H1 (cell line): ENCODE data around the gene ZNF677. TPM values are rescaled to one million over a fixed set of nuclear protein-coding genes. Genes with fewer than 3 reads are reported as not detected.
A peak's percentile ranks its signal among the peaks of the same experiment; 100 is the strongest.
"Not testable (repeated sequence)": the region's sequence is repeated elsewhere in the genome, so short reads cannot be mapped to it uniquely, and the experiment has no call there.

Experiments used
- CTCF ChIA-PET: fragments of 300-600 bp; sonication (Branson Sonifier 250); formaldehyde crosslinking; loops from one replicate; lab custom pipeline; 2021; ENCODE audit not compliant: partially characterized antibody; lab: Charles Lee
- POLR2A ChIA-PET: fragments of 300-600 bp; sonication (Branson Sonifier 250); formaldehyde crosslinking; loops from one replicate; lab custom pipeline; 2021; ENCODE audit warnings: inconsistent platforms; ENCODE audit not compliant: partially characterized antibody; lab: Charles Lee
- DNase-seq, 2 experiments: peaks; one replicate each; pipeline versions ENCODE4 v3.0.0 to v3.0.0-alpha.2; 2010 to 2022; ENCODE audit warnings: low spot score in 2 of 2, low read depth in 1 of 2, mixed read lengths in 1 of 2
- FAIRE-seq: peaks from 2 replicates; lab custom pipeline; 2011; peaks lifted over from hg19 to GRCh38; lab: Jason Lieb, UNC
- H2AFZ ChIP-seq: 2 replicates; pipeline ENCODE4 v1.8.1; 2012; ENCODE audit warnings: low read length, inconsistent platforms
- H2AK5ac ChIP-seq: 2 replicates; pipeline ENCODE4 v1.6.1; 2013; ENCODE audit warnings: low read depth, low read length
- H2BK120ac ChIP-seq: replicated peaks from 2 replicates; pipeline ENCODE3; 2013; ENCODE audit warnings: low read depth, low read length, inconsistent platforms
- H2BK12ac ChIP-seq: 2 replicates; pipeline ENCODE4 v1.6.1; 2013; ENCODE audit warnings: low read depth, low read length
- H2BK15ac ChIP-seq: 2 replicates; pipeline ENCODE4 v1.6.1; 2013; ENCODE audit warnings: low read length
- H2BK20ac ChIP-seq: 2 replicates; pipeline ENCODE4 v1.6.1; 2013; ENCODE audit warnings: low read length
- H2BK5ac ChIP-seq: 2 replicates; pipeline ENCODE4 v1.6.1; 2013; ENCODE audit warnings: low read depth, low read length
- H3K14ac ChIP-seq: 2 replicates; pipeline ENCODE4 v1.6.1; 2013; ENCODE audit warnings: inconsistent platforms; ENCODE audit not compliant: insufficient read length
- H3K18ac ChIP-seq: 2 replicates; pipeline ENCODE4 v1.6.1; 2013; ENCODE audit warnings: low read length; ENCODE audit errors: extremely low read depth
- H3K23ac ChIP-seq: 2 replicates; pipeline ENCODE4 v1.6.1; 2013; ENCODE audit warnings: inconsistent platforms; ENCODE audit not compliant: insufficient read length
- H3K23me2 ChIP-seq: 2 replicates; pipeline ENCODE4 v1.6.1; 2013; ENCODE audit warnings: low read depth, low read length
- H3K27ac ChIP-seq: 2 replicates; pipeline ENCODE4 v1.6.1; 2011; ENCODE audit warnings: low read depth, low read length, inconsistent platforms
- H3K27me3 ChIP-seq, 4 experiments: replicated peaks in 1 of 4; 1 replicate in 1 of 4; 2 replicates in 3 of 4; pipeline versions ENCODE4 v1.6.1 to v1.8.1; 2011 to 2013; ENCODE audit warnings: low read length in 3 of 4, mild to moderate bottlenecking in 3 of 4, inconsistent platforms in 2 of 4, mixed read lengths in 2 of 4, moderate library complexity in 1 of 4; ENCODE audit not compliant: control insufficient read depth in 3 of 4, insufficient read depth in 3 of 4; ENCODE audit errors: extremely low read depth in 1 of 4
- H3K36me3 ChIP-seq, 4 experiments: 2 replicates each; pipeline versions ENCODE4 v1.6.1 to v1.8.1; 2011 to 2013; ENCODE audit warnings: mild to moderate bottlenecking in 4 of 4, low read length in 3 of 4, moderate library complexity in 2 of 4, control low read depth in 1 of 4, inconsistent platforms in 1 of 4; ENCODE audit not compliant: insufficient read depth in 4 of 4, control insufficient read depth in 2 of 4
- H3K4ac ChIP-seq: replicated peaks from 2 replicates; pipeline ENCODE3; 2013; ENCODE audit warnings: low read length, low read depth, mixed read lengths, inconsistent platforms; ENCODE audit not compliant: insufficient read length
- H3K4me1 ChIP-seq, 4 experiments: replicated peaks in 1 of 4; 1 replicate in 1 of 4; 2 replicates in 3 of 4; pipeline versions ENCODE4 v1.6.1 to v1.8.1; 2011 to 2013; ENCODE audit warnings: low read length in 3 of 4, inconsistent platforms in 2 of 4, mixed read lengths in 1 of 4; ENCODE audit not compliant: insufficient read depth in 4 of 4, control insufficient read depth in 3 of 4
- H3K4me2 ChIP-seq, 2 experiments: 2 replicates each; pipeline versions ENCODE4 v1.6.1 to v1.8.1; 2011 to 2013; ENCODE audit warnings: low read depth in 2 of 2, low read length in 2 of 2, control low read depth in 1 of 2, inconsistent platforms in 1 of 2, mild to moderate bottlenecking in 1 of 2; ENCODE audit not compliant: insufficient read depth in 1 of 2
- H3K4me3 ChIP-seq, 4 experiments: fragments of 200-600, 300-600 bp in 1 of 4; sonication (generic), shearing (Covaris generic), sonication (Bioruptor Twin) in 1 of 4; 2 replicates each; pipeline versions ENCODE4 v1.5.1 to v1.8.1; 2011 to 2016; ENCODE audit warnings: low read length in 4 of 4, low read depth in 3 of 4, control low read depth in 2 of 4, inconsistent platforms in 2 of 4, mild to moderate bottlenecking in 2 of 4, mixed read lengths in 1 of 4, moderate library complexity in 1 of 4; ENCODE audit not compliant: insufficient read depth in 2 of 4; ENCODE audit errors: extremely low read depth in 1 of 4
- H3K56ac ChIP-seq: replicated peaks from 2 replicates; pipeline ENCODE3; 2013; ENCODE audit warnings: low read depth, mild to moderate bottlenecking, mixed read lengths, low read length, inconsistent platforms; ENCODE audit not compliant: insufficient read length
- H3K79me1 ChIP-seq: 2 replicates; pipeline ENCODE4 v1.6.1; 2013; ENCODE audit warnings: low read depth, low read length, control low read depth
- H3K79me2 ChIP-seq, 2 experiments: 2 replicates each; pipeline versions ENCODE4 v1.6.1 to v1.8.1; 2012 to 2013; ENCODE audit warnings: low read length in 2 of 2, mild to moderate bottlenecking in 2 of 2, inconsistent platforms in 1 of 2; ENCODE audit not compliant: insufficient read depth in 2 of 2, control insufficient read depth in 1 of 2
- H3K9ac ChIP-seq, 4 experiments: replicated peaks in 1 of 4; 1 replicate in 1 of 4; 2 replicates in 3 of 4; pipeline versions ENCODE4 v1.6.1 to v1.8.1; 2011 to 2013; ENCODE audit warnings: low read depth in 3 of 4, low read length in 3 of 4, control low read depth in 2 of 4, mild to moderate bottlenecking in 2 of 4, moderate library complexity in 2 of 4, inconsistent platforms in 1 of 4; ENCODE audit errors: extremely low read depth in 1 of 4
- H3K9me3 ChIP-seq, 2 experiments: 2 replicates each; pipeline versions ENCODE4 v1.6.1 to v1.8.1; 2012 to 2013; ENCODE audit warnings: mild to moderate bottlenecking in 2 of 2, moderate library complexity in 2 of 2, control low read depth in 1 of 2, inconsistent platforms in 1 of 2, low read depth in 1 of 2, low read length in 1 of 2, mixed read lengths in 1 of 2; ENCODE audit not compliant: insufficient read depth in 2 of 2
- H4K20me1 ChIP-seq, 2 experiments: replicated peaks in 1 of 2; 2 replicates each; pipeline versions ENCODE3 to v1.8.1; 2011 to 2013; ENCODE audit warnings: inconsistent platforms in 2 of 2, low read length in 2 of 2, mild to moderate bottlenecking in 1 of 2; ENCODE audit not compliant: insufficient read depth in 2 of 2, control insufficient read depth in 1 of 2
- H4K5ac ChIP-seq: 2 replicates; pipeline ENCODE4 v1.6.1; 2013; ENCODE audit warnings: low read length, low read depth, mixed read lengths, inconsistent platforms; ENCODE audit not compliant: insufficient read length
- H4K8ac ChIP-seq: 2 replicates; pipeline ENCODE4 v1.8.0; 2013; ENCODE audit warnings: mild to moderate bottlenecking, moderate library complexity, low read length, inconsistent platforms; ENCODE audit not compliant: insufficient read depth; ENCODE audit errors: extremely low read depth
- H4K91ac ChIP-seq: replicated peaks from 2 replicates; pipeline ENCODE3; 2013; ENCODE audit warnings: low read length, mixed read lengths, inconsistent platforms; ENCODE audit not compliant: insufficient read length
- RAD21 ChIP-seq, 2 experiments: IDR thresholded peaks in 1 of 2; conservative IDR thresholded peaks in 1 of 2; 2 replicates each; pipeline ENCODE4 v1.6.1; 2011; ENCODE audit warnings: low read depth in 2 of 2, low read length in 2 of 2, improper control_type of control experiment in 1 of 2, inconsistent platforms in 1 of 2, mild to moderate bottlenecking in 1 of 2, moderate library complexity in 1 of 2
- WGBS, 2 experiments: shearing (Covaris generic) in 1 of 2; methylation state at CpG; one replicate each; pipeline versions ENCODE4 v1.1.6 to v1.1.7; 2013 to 2015; ENCODE audit warnings: low lambda C conversion rate in 2 of 2, mixed read lengths in 2 of 2, inconsistent platforms in 1 of 2, low coverage in 1 of 2, missing lambda C conversion rate in 1 of 2; ENCODE audit not compliant: insufficient replicate concordance in 2 of 2, insufficient coverage in 1 of 2, insufficient read length in 1 of 2; ENCODE audit errors: extremely low coverage in 1 of 2, missing lambda C conversion rate in 1 of 2; 5-methylcytosine and 5-hydroxymethylcytosine counted together
- polyA plus RNA-seq, 7 experiments: library from polyadenylated mRNA; depleted of rRNA in 3 of 7; stranded (reverse) in 5 of 7; unstranded in 2 of 7; fragments of >200 nt in 5 of 7; fragments of 200-250 nt in 2 of 7; gene quantifications; 1 replicate in 5 of 7; 2 replicates in 1 of 7; 4 replicates in 1 of 7; pipeline versions ENCODE4 v1.2.1 to v1.2.3, GENCODE V29; 2011 to 2013; ENCODE audit warnings: missing spikeins in 2 of 7, mixed read lengths in 2 of 7
- total RNA-seq: library from RNA; stranded (reverse); fragmentation: NEBNext Ultra II Directional; extraction: Animal tissue kit (Norgen Biotek cat#: 25700); gene quantifications from 2 replicates; pipeline ENCODE4 v1.2.1, GENCODE V29; 2021
- TF ChIP-seq, protein P1 (sequence below), 3 experiments: IDR thresholded peaks; 1 replicate in 2 of 3; 2 replicates in 1 of 3; pipeline versions ENCODE4 v1.5.1 to v1.6.1; 2011; ENCODE audit warnings: low read length in 3 of 3, mild to moderate bottlenecking in 3 of 3, inconsistent platforms in 2 of 3, low read depth in 1 of 3, moderate library complexity in 1 of 3; ENCODE audit not compliant: insufficient read depth in 1 of 3; ENCODE audit errors: control extremely low read depth in 1 of 3

ZNF677 gene
- total and polyA plus RNA-seq, 2 of the 8 experiments (the other 6 are each of a cell fraction or from before 2014, with no cell fraction given): 29.6 to 37.0 TPM

GRCh38 chr19:53257715-53258342, 3.2 kb upstream of the ZNF677 start, which contains the start of gene VN1R2:
Gene VN1R2, plus strand, starts transcription at chr19:53258292. Its CDS starts 84 bp downstream, at chr19:53258376.
- H2BK20ac ChIP-seq, H2BK12ac ChIP-seq, H4K8ac ChIP-seq, H2AFZ ChIP-seq, H3K36me3 ChIP-seq, H2BK15ac ChIP-seq, H2BK5ac ChIP-seq, H3K4ac ChIP-seq, H3K23ac ChIP-seq, H4K91ac ChIP-seq, H3K27me3 ChIP-seq, H4K5ac ChIP-seq, H3K23me2 ChIP-seq, H4K20me1 ChIP-seq, H3K79me2 ChIP-seq, H3K27ac ChIP-seq, H3K9ac ChIP-seq, H3K18ac ChIP-seq, H2AK5ac ChIP-seq, H3K79me1 ChIP-seq, H3K4me1 ChIP-seq, FAIRE-seq, H2BK120ac ChIP-seq, H3K14ac ChIP-seq, H3K4me2 ChIP-seq, H3K56ac ChIP-seq, H3K4me3 ChIP-seq: not testable (repeated sequence)
- peak in 1 of 2 experiments; percentile 58 for DNase-seq
- 83% methylated on average over 14 of the region's 14 CpGs; no CpG with 5 or more reads in 1 of the 2 experiments for WGBS, 2 experiments
- peaks cover 14 to 17% of the 10 kb centered on the region in 2 experiments for H3K9me3 ChIP-seq
- ChIA-PET CTCF (interaction anchor here (0.7 to 1.4 kb wide), 4 partner anchors 51 to 217 kb away, joined by 3 to 5 read pairs (median 3); no protein-coding TSS in a partner anchor), POLR2A (interaction anchor here (0.8 kb wide), 1 partner anchor 21 kb away, joined by 4 read pairs; no protein-coding TSS in a partner anchor)
- TF ChIP-seq RAD21 (IDR thresholded peaks at IDR 0.05 in 1 of 2, conservative IDR thresholded peaks at IDR 0.05 in 1 of 2; ENCODE audit: low read depth in 2 of 2, low read length in 2 of 2): peak; percentile 57 to 63
- TF ChIP-seq, protein P1, sequence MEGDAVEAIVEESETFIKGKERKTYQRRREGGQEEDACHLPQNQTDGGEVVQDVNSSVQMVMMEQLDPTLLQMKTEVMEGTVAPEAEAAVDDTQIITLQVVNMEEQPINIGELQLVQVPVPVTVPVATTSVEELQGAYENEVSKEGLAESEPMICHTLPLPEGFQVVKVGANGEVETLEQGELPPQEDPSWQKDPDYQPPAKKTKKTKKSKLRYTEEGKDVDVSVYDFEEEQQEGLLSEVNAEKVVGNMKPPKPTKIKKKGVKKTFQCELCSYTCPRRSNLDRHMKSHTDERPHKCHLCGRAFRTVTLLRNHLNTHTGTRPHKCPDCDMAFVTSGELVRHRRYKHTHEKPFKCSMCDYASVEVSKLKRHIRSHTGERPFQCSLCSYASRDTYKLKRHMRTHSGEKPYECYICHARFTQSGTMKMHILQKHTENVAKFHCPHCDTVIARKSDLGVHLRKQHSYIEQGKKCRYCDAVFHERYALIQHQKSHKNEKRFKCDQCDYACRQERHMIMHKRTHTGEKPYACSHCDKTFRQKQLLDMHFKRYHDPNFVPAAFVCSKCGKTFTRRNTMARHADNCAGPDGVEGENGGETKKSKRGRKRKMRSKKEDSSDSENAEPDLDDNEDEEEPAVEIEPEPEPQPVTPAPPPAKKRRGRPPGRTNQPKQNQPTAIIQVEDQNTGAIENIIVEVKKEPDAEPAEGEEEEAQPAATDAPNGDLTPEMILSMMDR (IDR thresholded peaks at IDR 0.05; ENCODE audit: control extremely low read depth in 1 of 3, insufficient read depth in 1 of 3, low read depth in 1 of 3, low read length in 3 of 3): peak; percentile 52 to 61 (median 59)
